IMR-90 (cell line): ENCODE results near the gene LRRC39. TPM values are rescaled to one million over a fixed set of nuclear protein-coding genes. Genes with fewer than 3 reads are reported as not detected.

Experiments
- ATAC-seq: fragments of 200-7000 bp; cut with Tn5 transposase; 2 replicates; pipeline ENCODE4 v1.9.1; 2020; ENCODE audit warnings: low read depth, mild to moderate bottlenecking, moderate library complexity
- BruUV-seq: library from RNA; stranded (reverse); fragments of 400-500 nt; replicated peaks from 2 replicates; lab custom pipeline; 2021; lab: Mats Ljungman, UMichigan
- CTCF ChIA-PET: fragments of 300-600 bp; formaldehyde crosslinking; extraction: SDS; loops from one replicate; lab custom pipeline; 2021; ENCODE audit warnings: antibody characterized with exemption; lab: Yijun Ruan, JAX
- POLR2A ChIA-PET: fragments of 300-600 bp; sonication (Branson Sonifier 250); formaldehyde crosslinking; loops from one replicate; lab custom pipeline; 2022; ENCODE audit warnings: antibody characterized with exemption; ENCODE audit not compliant: unreplicated experiment; lab: Charles Lee
- DNase-seq: peaks from one replicate; pipeline ENCODE4 v3.0.0; 2013
- H2AFZ ChIP-seq: replicated peaks from 2 replicates; pipeline ENCODE3; 2013; ENCODE audit warnings: low read length, mild to moderate bottlenecking; ENCODE audit not compliant: poor library complexity
- H2AK5ac ChIP-seq: 2 replicates; pipeline ENCODE4 v1.6.1; 2013; ENCODE audit warnings: low read depth, low read length, inconsistent platforms
- H2AK9ac ChIP-seq: replicated peaks from 2 replicates; pipeline ENCODE3; 2013; ENCODE audit warnings: mild to moderate bottlenecking, low read depth, low read length, moderate library complexity; ENCODE audit not compliant: poor library complexity
- H2BK120ac ChIP-seq: 2 replicates; pipeline ENCODE4 v1.6.1; 2013; ENCODE audit warnings: low read depth, low read length, inconsistent platforms
- H2BK15ac ChIP-seq: 3 replicates; pipeline ENCODE4 v1.6.1; 2013; ENCODE audit warnings: low read depth, low read length, inconsistent platforms
- H2BK20ac ChIP-seq: 2 replicates; pipeline ENCODE4 v1.6.1; 2013; ENCODE audit warnings: low read depth, mild to moderate bottlenecking, inconsistent platforms, low read length, moderate library complexity
- H2BK5ac ChIP-seq: 2 replicates; pipeline ENCODE4 v1.6.1; 2013; ENCODE audit warnings: mild to moderate bottlenecking, low read depth, low read length, inconsistent platforms; ENCODE audit not compliant: poor library complexity, severe bottlenecking
- H3K14ac ChIP-seq: replicated peaks from 2 replicates; pipeline ENCODE4 v1.6.1; 2013; ENCODE audit warnings: low read depth, low read length, inconsistent platforms
- H3K18ac ChIP-seq: 2 replicates; pipeline ENCODE4 v1.6.1; 2013; ENCODE audit warnings: low read depth, low read length, control low read depth
- H3K23ac ChIP-seq: 2 replicates; pipeline ENCODE4 v1.6.1; 2013; ENCODE audit warnings: low read depth, low read length, inconsistent platforms
- H3K27ac ChIP-seq: 2 replicates; pipeline ENCODE4 v1.5.1; 2013; ENCODE audit warnings: mild to moderate bottlenecking, control low read depth, low read length; ENCODE audit not compliant: insufficient read depth
- H3K27me3 ChIP-seq: 2 replicates; pipeline ENCODE4 v1.6.1; 2013; ENCODE audit warnings: low read length; ENCODE audit not compliant: control insufficient read depth, insufficient read depth
- H3K36me3 ChIP-seq: 2 replicates; pipeline ENCODE4 v1.6.1; 2013; ENCODE audit warnings: low read length, mixed read lengths; ENCODE audit not compliant: control insufficient read depth, insufficient read depth
- H3K4ac ChIP-seq: 2 replicates; pipeline ENCODE4 v1.6.1; 2013; ENCODE audit warnings: low read depth, low read length, inconsistent platforms
- H3K4me1 ChIP-seq: 2 replicates; pipeline ENCODE4 v1.6.1; 2013; ENCODE audit warnings: low read length, mixed read lengths; ENCODE audit not compliant: control insufficient read depth, insufficient read depth
- H3K4me2 ChIP-seq: 2 replicates; pipeline ENCODE4 v1.6.1; 2013; ENCODE audit warnings: low read depth, mild to moderate bottlenecking, control low read depth, low read length, moderate library complexity
- H3K4me3 ChIP-seq: 2 replicates; pipeline ENCODE4 v1.5.1; 2013; ENCODE audit warnings: low read depth, mild to moderate bottlenecking, control low read depth, low read length, moderate library complexity; ENCODE audit not compliant: insufficient read depth
- H3K56ac ChIP-seq: 2 replicates; pipeline ENCODE4 v1.6.1; 2013; ENCODE audit warnings: low read length, inconsistent platforms; ENCODE audit not compliant: insufficient read depth; ENCODE audit errors: extremely low read depth
- H3K79me1 ChIP-seq, 2 experiments: 2 replicates each; pipeline ENCODE4 v1.6.1; 2013; ENCODE audit warnings: low read length in 2 of 2, inconsistent platforms in 1 of 2, low read depth in 1 of 2
- H3K9ac ChIP-seq: 2 replicates; pipeline ENCODE4 v1.6.1; 2013; ENCODE audit warnings: low read depth, low read length, control low read depth
- H3K9me1 ChIP-seq: 2 replicates; pipeline ENCODE4 v1.6.1; 2013; ENCODE audit warnings: low read length, inconsistent platforms; ENCODE audit not compliant: insufficient read depth
- H3K9me3 ChIP-seq: 2 replicates; pipeline ENCODE4 v1.6.1; 2013; ENCODE audit warnings: low read length; ENCODE audit not compliant: control insufficient read depth, insufficient read depth
- H4K20me1 ChIP-seq: 2 replicates; pipeline ENCODE4 v1.6.1; 2013; ENCODE audit warnings: low read length, inconsistent platforms; ENCODE audit not compliant: insufficient read depth
- H4K5ac ChIP-seq: 2 replicates; pipeline ENCODE4 v1.6.1; 2013; ENCODE audit warnings: mild to moderate bottlenecking, low read depth, low read length, control low read depth
- H4K8ac ChIP-seq, 2 experiments: 2 replicates each; pipeline ENCODE4 v1.6.1; 2013; ENCODE audit warnings: low read depth in 2 of 2, low read length in 2 of 2, control low read depth in 1 of 2, inconsistent platforms in 1 of 2
- H4K91ac ChIP-seq: 2 replicates; pipeline ENCODE4 v1.6.1; 2013; ENCODE audit warnings: low read depth, low read length, inconsistent platforms; ENCODE audit not compliant: insufficient read depth
- CEBPB ChIP-seq: IDR thresholded peaks from 2 replicates; pipeline ENCODE4 v1.6.1; 2012; ENCODE audit warnings: low read depth, low read length, improper control_type of control experiment
- SMC3 ChIP-seq: fragments of 150-350 bp; IDR thresholded peaks from 2 replicates; pipeline ENCODE4 v1.6.1; 2016; ENCODE audit warnings: low read depth, mild to moderate bottlenecking, antibody characterized with exemption, low read length, moderate library complexity
- WGBS, 2 experiments: methylation state at CpG; one replicate each; pipeline versions ENCODE4 v1.1.5 to v1.1.7; 2013; ENCODE audit warnings: missing lambda C conversion rate in 2 of 2; ENCODE audit not compliant: insufficient read length in 1 of 2; ENCODE audit errors: extremely low coverage in 2 of 2; 5-methylcytosine and 5-hydroxymethylcytosine counted together
- dilution Hi-C: fragments of 300-500 bp; cut with HindIII; formaldehyde crosslinking; loops from one replicate; pipeline ENCODE4 v1.14.3; 2018; ENCODE audit warnings: low sequenced_read_pairs; ENCODE audit not compliant: unreplicated experiment
- in situ Hi-C: fragments of 300-500 bp; cut with MboI; formaldehyde crosslinking; loops from 3 replicates; pipeline ENCODE4 v1.14.3; 2019; ENCODE audit warnings: low sequenced_read_pairs, inconsistent platforms, mixed read lengths
- intact Hi-C: fragments of 100-400 bp; cut with micrococcal nuclease; formaldehyde crosslinking; loops from 2 replicates; pipeline ENCODE4 v1.10.0; 2022
- polyA plus RNA-seq, 3 experiments: library from polyadenylated mRNA; depleted of rRNA; stranded (reverse); fragments of >200 nt; gene quantifications; 2 replicates each; pipeline ENCODE4 v1.2.3, GENCODE V29; 2012; ENCODE audit warnings: low replicate concordance in 1 of 3
- total RNA-seq: library from RNA; depleted of rRNA; stranded (reverse); fragments of >200 nt; gene quantifications from 2 replicates; pipeline ENCODE4 v1.2.3, GENCODE V29; 2012

Gene LRRC39
- total and polyA plus RNA-seq, 2 of the 4 experiments (the other 2 are of a cell fraction), result 0.36 to 0.48 TPM

- in situ Hi-C loops (no loop called here), dilution Hi-C loops (no loop called here), intact Hi-C loops (no loop called here)
- no peaks in the 10 kb centered on the region for H3K36me3 ChIP-seq
- H4K5ac ChIP-seq, result no peak overlapping the region
- no peak overlapping the region for H3K4ac ChIP-seq
- no peak overlapping the region for H3K27ac ChIP-seq
- no peak overlapping the region for H3K9ac ChIP-seq
- no peak overlapping the region for H3K14ac ChIP-seq
- H2AFZ ChIP-seq, result no peak overlapping the region
- H3K4me3 ChIP-seq, result no peak overlapping the region
- H3K56ac ChIP-seq, result no peak overlapping the region
- no peaks in the 10 kb centered on the region for H4K20me1 ChIP-seq
- H2BK20ac ChIP-seq, result no peak overlapping the region
- H3K18ac ChIP-seq, result no peak overlapping the region
- H4K8ac ChIP-seq, result no peak overlapping the region
- H2BK15ac ChIP-seq, result no peak overlapping the region
- H2AK5ac ChIP-seq, result no peak overlapping the region
- TF ChIP-seq SMC3 (no peak), CEBPB (peak; percentile 44; the same call in 1 of the 2 replicates)
- CTCF ChIA-PET, result interaction anchor here (0.6 kb wide), 1 partner anchor 62 kb away, joined by 3 read pairs; the partner anchor contains the start of gene DBT
- H4K91ac ChIP-seq, result no peak overlapping the region
- H3K4me1 ChIP-seq, result peaks cover 5% of the 10 kb centered on the region
- BruUV-seq, result TSS peak; percentile 33
- no peaks in the 10 kb centered on the region for H3K9me3 ChIP-seq
- no peak overlapping the region for H3K23ac ChIP-seq
- no CpG with 5 or more reads among the region's 3 CpGs for WGBS, 2 experiments
- H2BK120ac ChIP-seq, result no peak overlapping the region
- H3K4me2 ChIP-seq, result no peak overlapping the region
- no peak overlapping the region for H2AK9ac ChIP-seq
- no peaks in the 10 kb centered on the region for H3K9me1 ChIP-seq
- H2BK5ac ChIP-seq, result no peak overlapping the region
- DNase-seq (peak; percentile 26), ATAC-seq (no peak)
- POLR2A ChIA-PET, result no interaction called here
- H3K79me1 ChIP-seq, result no peaks in the 10 kb centered on the region
- no peaks in the 10 kb centered on the region for H3K27me3 ChIP-seq
These were observed 9.9 kb upstream of the LRRC39 start for GRCh38 chr1:100187912-100188311.
